HL-60 (cell line): ENCODE data around the gene FBXO15.

Experiments
- CTCF ChIP-seq: IDR thresholded peaks from one replicate; pipeline ENCODE4 v1.5.1; 2011; ENCODE audit warnings: low read length, control low read depth, inconsistent platforms; ENCODE audit not compliant: insufficient read depth
- GABPA ChIP-seq: IDR thresholded peaks from 2 replicates; pipeline ENCODE4 v1.6.1; 2012; ENCODE audit warnings: low read depth
- POLR2AphosphoS5 ChIP-seq: IDR thresholded peaks from 2 replicates; pipeline ENCODE4 v1.6.1; 2012; ENCODE audit warnings: low read depth
- REST ChIP-seq: IDR thresholded peaks from 2 replicates; pipeline ENCODE4 v1.6.1; 2012; ENCODE audit warnings: low read depth; ENCODE audit not compliant: insufficient replicate concordance

- TF ChIP-seq CTCF (no peak), POLR2AphosphoS5 (no peak), REST (no peak), GABPA (no peak)
Observed at GRCh38 chr18:74073957-74074667, 73.5 kb downstream of the FBXO15 start.
